Chondrocyte (in vitro differentiated cells): ENCODE results near the gene ABLIM1. TPM values are rescaled to one million over a fixed set of nuclear protein-coding genes. Genes with fewer than 3 reads are reported as not detected.

Experiments
- DNase-seq: peaks from one replicate; pipeline ENCODE4 v3.0.0; 2021; ENCODE audit warnings: mixed read lengths, low spot score
- H3K27ac Mint-ChIP-seq: one replicate; pipeline ENCODE4 v1.8.0; 2021; ENCODE audit warnings: mild to moderate bottlenecking, moderate library complexity, mixed read lengths; ENCODE audit not compliant: unreplicated experiment
- H3K27me3 Mint-ChIP-seq: 2 replicates; pipeline ENCODE4 v1.8.0; 2021; ENCODE audit warnings: low read depth, mixed read lengths
- H3K36me3 Mint-ChIP-seq: 2 replicates; pipeline ENCODE4 v1.8.0; 2021; ENCODE audit warnings: low read depth, mixed read lengths
- H3K4me1 Mint-ChIP-seq: 2 replicates; pipeline ENCODE4 v1.8.0; 2021; ENCODE audit warnings: low read depth, mild to moderate bottlenecking, mixed read lengths
- H3K4me3 Mint-ChIP-seq: one replicate; pipeline ENCODE4 v1.8.0; 2021; ENCODE audit warnings: mild to moderate bottlenecking, moderate library complexity, mixed read lengths; ENCODE audit not compliant: unreplicated experiment
- H3K9me3 Mint-ChIP-seq: 2 replicates; pipeline ENCODE4 v1.8.0; 2021; ENCODE audit warnings: low read depth, mixed read lengths
- total RNA-seq: library from RNA; stranded (reverse); gene quantifications from 3 replicates; pipeline ENCODE4 v1.2.1, GENCODE V29; 2021
- TF ChIP-seq, protein P1 (sequence below): fragments of 200-600 bp; sonication (generic); IDR thresholded peaks from 2 replicates; pipeline ENCODE4 v1.5.0; 2021; ENCODE audit warnings: antibody characterized with exemption, mild to moderate bottlenecking, moderate library complexity

ABLIM1 gene
- total RNA-seq, 1 donor from 2014 or later = 15.7 TPM

DNA sequence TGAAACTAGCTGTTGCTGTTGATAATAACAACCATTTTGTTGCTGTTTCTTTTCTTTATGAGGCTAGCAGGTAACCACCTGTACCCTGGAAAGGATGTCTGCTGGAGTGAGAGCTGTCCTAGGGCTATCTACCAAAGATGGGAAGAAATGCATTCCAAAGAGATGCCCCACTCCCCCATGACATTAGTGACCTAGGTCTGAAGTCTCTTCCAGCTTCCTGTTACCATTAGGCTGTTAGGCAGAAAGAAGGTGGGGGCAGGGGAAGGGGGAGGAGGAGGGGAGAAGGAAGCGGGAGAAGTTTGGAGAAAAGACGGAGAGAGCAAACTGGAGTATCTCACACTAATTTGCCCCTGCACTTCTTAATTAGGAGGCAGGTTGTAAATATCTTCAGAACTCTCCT is 118.5 kb downstream of the ABLIM1 start:
- Mint-ChIP-seq H3K27me3 (no peaks in the 10 kb centered on the region), H3K36me3 (peaks cover 2% of the 10 kb centered on the region), H3K27ac (no peak overlapping the region), H3K9me3 (no peaks in the 10 kb centered on the region), H3K4me3 (no peak overlapping the region), H3K4me1 (peaks cover 15% of the 10 kb centered on the region)
- TF ChIP-seq, protein P1, sequence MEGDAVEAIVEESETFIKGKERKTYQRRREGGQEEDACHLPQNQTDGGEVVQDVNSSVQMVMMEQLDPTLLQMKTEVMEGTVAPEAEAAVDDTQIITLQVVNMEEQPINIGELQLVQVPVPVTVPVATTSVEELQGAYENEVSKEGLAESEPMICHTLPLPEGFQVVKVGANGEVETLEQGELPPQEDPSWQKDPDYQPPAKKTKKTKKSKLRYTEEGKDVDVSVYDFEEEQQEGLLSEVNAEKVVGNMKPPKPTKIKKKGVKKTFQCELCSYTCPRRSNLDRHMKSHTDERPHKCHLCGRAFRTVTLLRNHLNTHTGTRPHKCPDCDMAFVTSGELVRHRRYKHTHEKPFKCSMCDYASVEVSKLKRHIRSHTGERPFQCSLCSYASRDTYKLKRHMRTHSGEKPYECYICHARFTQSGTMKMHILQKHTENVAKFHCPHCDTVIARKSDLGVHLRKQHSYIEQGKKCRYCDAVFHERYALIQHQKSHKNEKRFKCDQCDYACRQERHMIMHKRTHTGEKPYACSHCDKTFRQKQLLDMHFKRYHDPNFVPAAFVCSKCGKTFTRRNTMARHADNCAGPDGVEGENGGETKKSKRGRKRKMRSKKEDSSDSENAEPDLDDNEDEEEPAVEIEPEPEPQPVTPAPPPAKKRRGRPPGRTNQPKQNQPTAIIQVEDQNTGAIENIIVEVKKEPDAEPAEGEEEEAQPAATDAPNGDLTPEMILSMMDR = no peak
- no peak for DNase-seq

DNA sequence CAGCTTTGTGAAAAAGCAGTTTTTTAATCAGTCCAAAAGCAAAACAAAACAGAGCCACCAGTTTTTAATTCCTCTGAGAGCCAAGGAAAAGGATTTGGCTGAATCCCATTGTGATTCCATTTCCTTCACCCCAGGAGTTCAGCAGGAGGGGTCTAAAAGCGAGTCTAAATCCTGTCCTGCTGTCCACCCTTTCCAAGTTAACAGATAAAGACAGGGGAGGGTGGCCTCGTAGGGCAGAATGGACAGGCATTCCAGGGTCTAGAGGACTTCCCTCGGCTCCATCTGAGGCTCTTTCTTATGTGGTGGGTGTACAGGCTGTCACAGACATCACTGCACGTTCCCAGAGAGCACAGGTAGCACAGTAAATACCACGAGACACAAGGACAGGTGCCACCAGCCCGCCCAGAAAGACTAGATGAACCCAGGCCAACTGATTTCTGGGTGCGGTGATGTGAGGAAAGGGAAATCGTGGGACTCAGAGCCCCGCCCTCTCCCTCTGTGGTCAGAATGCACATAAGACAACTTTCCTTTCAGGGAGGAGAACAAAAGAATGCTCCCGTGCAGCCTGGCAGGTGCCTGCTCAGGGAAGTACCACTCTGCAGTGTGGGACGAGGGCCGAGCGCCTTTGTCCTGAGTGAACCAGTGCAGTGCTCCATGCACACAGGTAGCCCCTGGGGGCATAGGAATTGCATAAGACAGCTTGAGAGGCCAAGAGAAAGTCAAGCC is 119.7 kb downstream of the ABLIM1 start:
- Mint-ChIP-seq H3K4me3 (no peak overlapping the region), H3K9me3 (no peaks in the 10 kb centered on the region), H3K4me1 (peaks cover 14% of the 10 kb centered on the region), H3K27me3 (no peaks in the 10 kb centered on the region), H3K36me3 (peaks cover 2% of the 10 kb centered on the region), H3K27ac (no peak overlapping the region)
- TF ChIP-seq, protein P1 = no peak
- DNase-seq = no peak

DNA sequence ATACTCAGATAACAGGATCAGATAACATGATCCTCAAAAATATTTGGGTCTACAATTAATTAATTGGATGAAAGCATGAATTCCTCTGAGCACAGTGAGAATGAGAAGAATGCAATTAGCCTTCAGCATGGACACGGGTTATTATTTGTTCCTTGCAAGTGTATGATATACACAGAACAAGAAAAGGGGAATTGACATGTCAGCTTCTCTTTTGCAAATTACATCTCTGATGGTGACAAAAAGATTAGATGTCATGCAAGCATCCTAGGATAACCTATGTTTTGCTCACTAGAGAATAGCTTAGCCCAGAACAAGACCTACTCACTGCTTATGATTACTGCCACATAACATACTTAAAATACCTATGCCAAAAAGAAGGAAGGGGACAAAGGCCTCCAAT is 120.3 kb downstream of the ABLIM1 start:
- TF ChIP-seq, protein P1 = no peak
- H3K4me1 Mint-ChIP-seq = peaks cover 14% of the 10 kb centered on the region
- no peaks in the 10 kb centered on the region for H3K9me3 Mint-ChIP-seq
- H3K36me3 Mint-ChIP-seq = peaks cover 2% of the 10 kb centered on the region
- no peak overlapping the region for H3K27ac Mint-ChIP-seq
- no peak overlapping the region for H3K4me3 Mint-ChIP-seq
- no peaks in the 10 kb centered on the region for H3K27me3 Mint-ChIP-seq
- DNase-seq = no peak

DNA sequence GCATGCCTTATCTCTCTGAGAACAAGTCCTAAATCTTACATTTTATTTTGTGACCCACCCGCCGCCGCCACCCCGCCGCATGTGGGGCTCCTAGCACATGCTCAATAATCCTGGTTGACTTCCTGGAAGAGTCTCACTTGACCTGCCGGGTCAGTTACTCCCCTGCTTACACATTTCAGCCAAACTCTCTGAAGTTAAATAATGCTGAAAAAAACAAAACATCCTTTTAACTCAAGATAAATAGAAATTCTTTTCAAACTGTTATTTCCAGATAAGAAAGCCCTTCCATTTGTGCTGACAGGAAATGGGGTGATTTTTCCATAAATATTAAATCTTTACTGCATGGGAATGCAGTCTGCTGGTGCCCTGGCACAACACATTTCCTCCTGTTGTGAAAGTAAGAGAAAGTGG is 123.5 kb downstream of the ABLIM1 start:
- Mint-ChIP-seq H3K4me1 (no peaks in the 10 kb centered on the region), H3K27ac (no peak overlapping the region), H3K9me3 (no peaks in the 10 kb centered on the region), H3K4me3 (no peak overlapping the region), H3K36me3 (peaks cover 5% of the 10 kb centered on the region), H3K27me3 (no peaks in the 10 kb centered on the region)
- no peak for DNase-seq
- TF ChIP-seq, protein P1 = no peak

DNA sequence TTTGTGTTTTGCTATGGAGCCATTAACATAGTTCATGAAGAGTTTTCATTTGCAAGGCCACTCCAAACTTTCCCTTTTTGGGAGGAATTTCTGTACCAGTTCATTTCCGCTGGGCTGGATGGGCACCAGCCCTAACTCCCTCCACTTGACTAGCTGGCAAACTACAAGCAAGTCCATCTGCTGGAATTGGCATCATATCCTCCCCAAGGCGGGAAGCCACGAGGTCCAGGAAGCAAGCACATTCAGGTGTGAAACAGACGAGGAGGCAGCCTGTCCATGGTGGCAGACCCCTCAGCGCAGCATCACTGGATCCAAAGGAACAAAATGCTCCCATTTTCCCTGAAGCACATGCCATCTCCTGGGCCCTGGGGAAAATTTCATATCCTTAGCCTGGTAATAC is 125.8 kb downstream of the ABLIM1 start:
- peaks cover 2% of the 10 kb centered on the region for H3K4me1 Mint-ChIP-seq
- no peak overlapping the region for H3K4me3 Mint-ChIP-seq

More for the DNA sequence above, 125.8 kb downstream of the ABLIM1 start:
- TF ChIP-seq, protein P1 = no peak
- H3K27me3 Mint-ChIP-seq = no peaks in the 10 kb centered on the region
- peaks cover 5% of the 10 kb centered on the region for H3K36me3 Mint-ChIP-seq
- H3K27ac Mint-ChIP-seq = no peak overlapping the region
- no peak for DNase-seq
- no peaks in the 10 kb centered on the region for H3K9me3 Mint-ChIP-seq
